Tibial artery (tissue), 4 donors: ENCODE results near the gene OCEL1.

ENCODE experiments used
- DNase-seq, 2 donors: peaks; one replicate each; pipeline ENCODE4 v3.0.0-alpha.2; 2019
- H3K27ac ChIP-seq, 2 donors: fragments of 200-600 bp; sonication (generic) in 1 of 2; 1 replicate in 1 of 2; 2 replicates in 1 of 2; pipeline ENCODE4 v1.5.1; 2018 to 2019; ENCODE audit warnings: mild to moderate bottlenecking in 1 of 2
- H3K27me3 ChIP-seq, 2 donors: fragments of 200-600 bp; sonication (generic) in 1 of 2; one replicate each; pipeline versions ENCODE4 v1.5.1 to v1.6.0; 2016 to 2019
- H3K36me3 ChIP-seq, 3 donors: fragments of 200-600 bp; sonication (generic) in 2 of 3; one replicate each; pipeline ENCODE4 v1.5.1; 2016 to 2019; ENCODE audit warnings: mild to moderate bottlenecking in 2 of 3
- H3K4me1 ChIP-seq, 4 donors: fragments of 200-600 bp; sonication (generic) in 2 of 4; 1 replicate in 3 of 4; 2 replicates in 1 of 4; pipeline ENCODE4 v1.5.1; 2016 to 2019
- H3K4me3 ChIP-seq, 2 donors: fragments of 200-600 bp; sonication (generic) in 1 of 2; 1 replicate in 1 of 2; 2 replicates in 1 of 2; pipeline ENCODE4 v1.5.1; 2018 to 2019; ENCODE audit warnings: mild to moderate bottlenecking in 2 of 2
- H3K9me3 ChIP-seq, 3 donors: fragments of 200-600 bp; sonication (generic) in 1 of 3; one replicate each; pipeline ENCODE4 v1.5.1; 2016 to 2019
- CTCF ChIP-seq, 2 experiments: fragments of 200-600 bp in 1 of 2; fragments of 450-650 bp in 1 of 2; IDR thresholded peaks; one replicate each; pipeline ENCODE4 v1.5.1; 2017 to 2019; ENCODE audit warnings: antibody characterized with exemption in 2 of 2, mild to moderate bottlenecking in 1 of 2, moderate library complexity in 1 of 2
- intact Hi-C: fragments of 100-400 bp; cut with DNase I; formaldehyde crosslinking; loops from one replicate; pipeline ENCODE4 v1.15.0; 2023; ENCODE audit warnings: low total_unique reads

Gene OCEL1

DNA sequence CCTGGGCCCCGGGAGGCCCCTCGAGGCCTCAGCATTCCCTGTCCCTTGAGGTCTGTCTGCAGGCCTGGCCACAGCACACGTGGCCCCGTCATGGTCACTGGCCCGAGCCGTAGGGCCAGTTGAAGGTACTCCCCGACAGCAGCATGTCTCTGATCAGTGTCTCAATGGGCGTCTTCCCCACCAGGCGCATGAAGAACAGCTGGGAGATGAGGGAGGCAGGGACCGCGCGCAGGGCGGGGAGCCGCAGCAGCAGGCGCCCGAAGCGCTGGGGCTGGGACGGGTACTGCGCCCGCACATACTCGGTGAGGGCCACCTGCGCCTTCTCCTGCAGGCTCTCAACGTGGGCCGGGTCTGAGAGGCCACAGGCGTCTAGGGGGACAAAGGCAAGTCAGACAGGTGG is 6.2 kb downstream of the OCEL1 start:
- Histone ChIP-seq H3K27ac (no peak overlapping the region), H3K27me3 (no peaks in the 10 kb centered on the region), H3K36me3 (peaks cover 0 to 60% (median 28%) of the 10 kb centered on the region in 3 donors), H3K4me1 (peaks cover 0 to 27% (median 23%) of the 10 kb centered on the region in 4 donors), H3K4me3 (no peak overlapping the region), H3K9me3 (no peaks in the 10 kb centered on the region)
- intact Hi-C loops: loop anchor here (10.0 kb wide), 2 partner anchors 157 to 623 kb away; partner anchors contain the start of genes HAUS8, MYO9B and RPL18A
- DNase-seq: no peak
- no peak for TF ChIP-seq CTCF (IDR thresholded peaks at IDR 0.05)

GRCh38 chr19:17234911-17235299 is 8.9 kb downstream of the OCEL1 start:
- Histone ChIP-seq H3K4me3 (peak overlapping the region; percentile 48 to 70), H3K27ac (peak overlapping the region; percentile 63 to 82), H3K4me1 (peaks cover 0 to 24% (median 21%) of the 10 kb centered on the region in 4 donors), H3K36me3 (peaks cover 0 to 68% (median 27%) of the 10 kb centered on the region in 3 donors), H3K27me3 (no peaks in the 10 kb centered on the region), H3K9me3 (no peaks in the 10 kb centered on the region)
- DNase-seq: no peak
- no peak for TF ChIP-seq CTCF (IDR thresholded peaks at IDR 0.05)
- intact Hi-C loops: loop anchor here (10.0 kb wide), 2 partner anchors 160 to 620 kb away; partner anchors contain the start of genes HAUS8, MYO9B and RPL18A

DNA sequence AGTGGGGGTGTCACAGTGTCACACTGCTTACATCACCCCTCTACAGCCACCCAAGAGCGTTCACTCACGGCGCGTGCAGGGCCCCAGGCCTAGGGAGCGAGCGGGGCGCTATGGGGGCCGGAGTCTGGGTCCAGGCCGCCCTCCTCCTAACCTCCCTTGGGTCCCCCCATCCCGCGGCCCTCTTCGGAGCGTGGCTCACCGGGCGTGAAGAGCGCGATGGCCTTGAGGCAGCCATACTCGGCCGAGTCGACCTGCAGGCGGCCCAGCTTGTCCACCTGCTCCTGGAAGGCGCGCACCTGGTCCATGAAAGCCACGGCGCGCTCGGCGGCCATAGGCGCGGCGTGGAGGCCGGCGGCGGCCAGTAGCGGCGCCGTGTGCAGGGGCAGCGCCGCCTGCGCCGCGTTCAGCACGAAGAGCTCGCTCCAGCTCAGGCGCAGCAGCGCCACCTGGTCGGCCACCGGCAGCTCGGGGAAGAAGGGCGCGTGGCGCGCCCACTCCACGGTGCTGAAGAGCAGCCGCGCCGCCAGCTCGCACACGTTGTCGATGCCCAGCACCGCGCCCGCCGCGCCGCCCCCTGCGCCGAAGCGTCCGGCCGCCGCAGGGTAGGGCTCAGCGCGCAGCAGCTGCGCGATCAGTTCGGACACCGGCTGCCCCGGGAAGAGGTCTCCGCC is 9.4 kb downstream of the OCEL1 start:
- H3K27ac ChIP-seq: peak overlapping the region; percentile 63 to 82
- intact Hi-C loops: loop anchor here (10.0 kb wide), 2 partner anchors 161 to 619 kb away; partner anchors contain the start of genes HAUS8, MYO9B and RPL18A
- H3K4me1 ChIP-seq: peaks cover 0 to 25% (median 21%) of the 10 kb centered on the region in 4 donors
- peaks cover 0 to 68% (median 27%) of the 10 kb centered on the region in 3 donors for H3K36me3 ChIP-seq
- DNase-seq: peak; percentile 60 to 83
- peak overlapping the region; percentile 48 to 70 for H3K4me3 ChIP-seq
- no peaks in the 10 kb centered on the region for H3K9me3 ChIP-seq
- peak; percentile 35 to 46 for TF ChIP-seq CTCF (IDR thresholded peaks at IDR 0.05)
- H3K27me3 ChIP-seq: no peaks in the 10 kb centered on the region

DNA sequence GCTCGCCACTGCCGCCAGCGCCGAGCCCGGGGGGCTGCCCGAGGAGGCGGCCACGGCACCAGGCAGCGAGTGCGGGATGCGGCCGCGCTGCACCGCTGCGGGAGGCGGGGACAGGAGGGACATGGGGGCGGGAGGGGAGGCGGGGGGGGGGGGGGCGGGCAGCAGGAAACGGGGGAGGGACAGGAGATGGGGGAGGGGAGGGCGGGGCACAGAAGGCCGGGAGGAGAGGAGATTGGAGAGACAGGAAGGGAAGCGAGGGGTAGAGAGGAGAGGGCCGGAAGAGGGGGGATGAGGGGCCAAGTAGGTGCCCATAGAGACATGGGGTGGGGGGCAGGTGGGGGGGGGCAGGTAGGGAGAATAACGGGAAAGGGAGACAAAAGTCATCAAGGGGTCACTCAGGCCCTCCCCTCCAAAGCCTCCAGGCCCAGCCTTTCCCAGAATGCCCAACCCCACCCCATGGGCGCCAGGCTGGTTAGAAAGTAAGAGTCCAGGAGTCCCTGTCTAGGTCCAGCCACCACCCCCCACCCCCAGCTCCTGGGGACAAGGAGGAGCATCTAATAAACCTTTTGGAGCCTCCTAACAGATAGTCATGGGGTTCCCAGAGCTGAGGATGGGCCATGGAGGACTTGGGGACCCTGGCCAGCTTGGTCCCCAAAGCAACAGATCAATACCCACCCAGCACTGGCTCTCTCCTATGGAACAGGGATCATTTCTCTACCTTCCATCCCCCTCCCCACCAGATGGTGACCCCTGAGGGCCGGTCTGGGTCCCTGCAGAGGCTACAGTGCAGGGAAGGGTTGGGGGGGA is 10.1 kb downstream of the OCEL1 start:
- intact Hi-C loops: loop anchor here (10.0 kb wide), 2 partner anchors 161 to 619 kb away; partner anchors contain the start of genes HAUS8, MYO9B and RPL18A
- peak overlapping the region; percentile 63 to 82 for H3K27ac ChIP-seq
- H3K4me1 ChIP-seq: peaks cover 0 to 32% (median 21%) of the 10 kb centered on the region in 4 donors
- peaks cover 0 to 69% (median 23%) of the 10 kb centered on the region in 3 donors for H3K36me3 ChIP-seq
- H3K4me3 ChIP-seq: peak overlapping the region; percentile 48 to 70
- DNase-seq: no peak
- no peaks in the 10 kb centered on the region for H3K27me3 ChIP-seq
- H3K9me3 ChIP-seq: no peaks in the 10 kb centered on the region
- TF ChIP-seq CTCF (IDR thresholded peaks at IDR 0.05): no peak

GRCh38 chr19:17236811-17237543 is 11.0 kb downstream of the OCEL1 start:
- Histone ChIP-seq H3K4me1 (peaks cover 0 to 40% (median 29%) of the 10 kb centered on the region in 4 donors), H3K9me3 (no peaks in the 10 kb centered on the region), H3K4me3 (no peak overlapping the region), H3K27ac (peak overlapping the region in 1 of 2 donors; percentile 82), H3K27me3 (no peaks in the 10 kb centered on the region), H3K36me3 (peaks cover 0 to 61% (median 18%) of the 10 kb centered on the region in 3 donors)
- TF ChIP-seq CTCF (IDR thresholded peaks at IDR 0.05): no peak
- no peak for DNase-seq
- intact Hi-C loops: loop anchor here (10.0 kb wide), 2 partner anchors 162 to 618 kb away; partner anchors contain the start of genes HAUS8, MYO9B and RPL18A
